Transverse colon (tissue), 4 donors: ENCODE results near the gene OVCH1.
"Not testable (repeated sequence)": the region's sequence is repeated elsewhere in the genome, so short reads cannot be mapped to it uniquely, and the experiment has no call there.

Source experiments
- CTCF ChIP-seq, 5 experiments: fragments of 200-600 bp in 3 of 5; fragments of 450-650 bp in 2 of 5; sonication (generic) in 3 of 5; IDR thresholded peaks; 1 replicate in 2 of 5; 2 replicates in 3 of 5; pipeline ENCODE4 v1.5.1; 2016 to 2017; ENCODE audit warnings: antibody characterized with exemption in 5 of 5, inconsistent platforms in 3 of 5, mild to moderate bottlenecking in 2 of 5, moderate library complexity in 1 of 5
- EP300 ChIP-seq: sonication (generic); formaldehyde crosslinking; IDR thresholded peaks from one replicate; pipeline ENCODE4 v1.6.1; 2017; ENCODE audit warnings: antibody characterized with exemption, low read depth
- POLR2A ChIP-seq: fragments of 450-650 bp; IDR thresholded peaks from one replicate; pipeline ENCODE4 v1.6.1; 2016; ENCODE audit warnings: antibody characterized with exemption, mild to moderate bottlenecking, moderate library complexity
- POLR2AphosphoS5 ChIP-seq, 3 donors: sonication (generic); formaldehyde crosslinking; IDR thresholded peaks; one replicate each; pipeline ENCODE4 v1.6.1; 2016; ENCODE audit warnings: antibody characterized with exemption in 3 of 3

GRCh38 chr12:29385194-29385593 is 112.3 kb downstream of the OVCH1 start:
- TF ChIP-seq CTCF (IDR thresholded peaks at IDR 0.05); POLR2AphosphoS5 (IDR thresholded peaks at IDR 0.05); POLR2A; EP300: not testable (repeated sequence)
